Tibial nerve (tissue), 4 donors: ENCODE data around the gene VIPR2. TPM values are rescaled to one million over a fixed set of nuclear protein-coding genes. Genes with fewer than 3 reads are reported as not detected.
"Not testable (repeated sequence)": the region's sequence is repeated elsewhere in the genome, so short reads cannot be mapped to it uniquely, and the experiment has no call there.

ENCODE experiments used
- DNase-seq, 2 donors: peaks; one replicate each; pipeline ENCODE4 v3.0.0-alpha.2; 2019; ENCODE audit warnings: low spot score in 2 of 2
- H3K27ac ChIP-seq, 4 donors: fragments of 200-600 bp; sonication (generic) in 3 of 4; one replicate each; pipeline ENCODE4 v1.5.1; 2017 to 2019; ENCODE audit warnings: mild to moderate bottlenecking in 1 of 4
- H3K27me3 ChIP-seq, 2 donors: fragments of 200-600 bp; sonication (generic) in 1 of 2; one replicate each; pipeline versions ENCODE4 v1.5.1 to v1.6.0; 2017 to 2019
- H3K36me3 ChIP-seq, 3 donors: fragments of 200-600 bp; sonication (generic); one replicate each; pipeline ENCODE4 v1.5.1; 2018 to 2019
- H3K4me1 ChIP-seq, 4 donors: fragments of 200-600 bp; sonication (generic) in 3 of 4; one replicate each; pipeline ENCODE4 v1.5.1; 2017 to 2019
- H3K4me3 ChIP-seq, 4 donors: fragments of 200-600 bp; sonication (generic) in 3 of 4; one replicate each; pipeline ENCODE4 v1.5.1; 2017 to 2019; ENCODE audit warnings: mild to moderate bottlenecking in 1 of 4, moderate library complexity in 1 of 4
- H3K9me3 ChIP-seq, 4 donors: fragments of 200-600 bp; sonication (generic) in 3 of 4; one replicate each; pipeline ENCODE4 v1.5.1; 2017 to 2019
- CTCF ChIP-seq, 5 experiments: fragments of 200-600 bp in 3 of 5; fragments of 450-650 bp in 2 of 5; sonication (generic) in 3 of 5; IDR thresholded peaks; one replicate each; pipeline ENCODE4 v1.5.1; 2016 to 2019; ENCODE audit warnings: antibody characterized with exemption in 5 of 5, mild to moderate bottlenecking in 3 of 5, moderate library complexity in 2 of 5
- EP300 ChIP-seq, 2 donors: sonication (generic); formaldehyde crosslinking; IDR thresholded peaks; one replicate each; pipeline ENCODE4 v1.6.1; 2017; ENCODE audit warnings: antibody characterized with exemption in 2 of 2, mild to moderate bottlenecking in 1 of 2
- POLR2A ChIP-seq, 2 donors: fragments of 450-650 bp; IDR thresholded peaks; one replicate each; pipeline ENCODE4 v1.6.1; 2017; ENCODE audit warnings: antibody characterized with exemption in 2 of 2, mild to moderate bottlenecking in 2 of 2, moderate library complexity in 2 of 2
- WGBS, 2 donors: methylation state at CpG; one replicate each; pipeline ENCODE4 v1.1.5; 2018; 5-methylcytosine and 5-hydroxymethylcytosine counted together
- total RNA-seq, 4 donors: library from RNA; depleted of rRNA; stranded (reverse); fragments of >200 nt; gene quantifications; one replicate each; pipeline ENCODE4 v1.1.0, GENCODE V29; 2016

VIPR2 gene
- total RNA-seq, 4 donors from 2014 or later = 0.22 to 3.6 (median 2.9) TPM

- H3K27ac ChIP-seq = no peak overlapping the region
- peaks cover 0 to 41% of the 10 kb centered on the region in 2 donors for H3K27me3 ChIP-seq
- no peaks in the 10 kb centered on the region for H3K4me1 ChIP-seq
- DNase-seq = no peak
- H3K4me3 ChIP-seq = no peak overlapping the region
- H3K9me3 ChIP-seq = peaks cover 0 to 11% (median 0%) of the 10 kb centered on the region in 4 donors
- H3K36me3 ChIP-seq = no peaks in the 10 kb centered on the region
- TF ChIP-seq CTCF (IDR thresholded peaks at IDR 0.05) (no peak), POLR2A (IDR thresholded peaks at IDR 0.05) (no peak), EP300 (IDR thresholded peaks at IDR 0.05) (no peak)
- WGBS, 2 donors = 64 to 72% methylated on average over 2 of the region's 2 CpGs
These were observed 155.7 kb downstream of the VIPR2 start for GRCh38 chr7:158988996-158989395.

- no peaks in the 10 kb centered on the region for H3K4me1 ChIP-seq
- 69 to 81% methylated on average over 2 of the region's 2 CpGs for WGBS, 2 donors
- H3K9me3 ChIP-seq = peaks cover 0 to 12% (median 0%) of the 10 kb centered on the region in 4 donors
- no peak overlapping the region for H3K4me3 ChIP-seq
- TF ChIP-seq POLR2A (IDR thresholded peaks at IDR 0.05) = no peak
- no peak overlapping the region for H3K27ac ChIP-seq
- no peaks in the 10 kb centered on the region for H3K36me3 ChIP-seq
- peaks cover 0 to 35% of the 10 kb centered on the region in 2 donors for H3K27me3 ChIP-seq
- no peak for DNase-seq
These were observed 156.3 kb downstream of the VIPR2 start for GRCh38 chr7:158988302-158988862.

GRCh38 chr7:158987691-158988090 lies 157.0 kb downstream of the VIPR2 start:
- H3K27me3 ChIP-seq = peaks cover 0 to 28% of the 10 kb centered on the region in 2 donors
- H3K4me1 ChIP-seq = no peaks in the 10 kb centered on the region
- DNase-seq = no peak
- no peaks in the 10 kb centered on the region for H3K36me3 ChIP-seq
- no peak for TF ChIP-seq CTCF (IDR thresholded peaks at IDR 0.05)
- no peak for TF ChIP-seq POLR2A (IDR thresholded peaks at IDR 0.05)
- no peak for TF ChIP-seq EP300 (IDR thresholded peaks at IDR 0.05)
- H3K4me3 ChIP-seq = no peak overlapping the region
- H3K27ac ChIP-seq = no peak overlapping the region
- peaks cover 0 to 19% (median under 1%) of the 10 kb centered on the region in 4 donors for H3K9me3 ChIP-seq
- 36 to 60% methylated on average over 1 of the region's 1 CpG for WGBS, 2 donors

GRCh38 chr7:158985583-158985982 lies 159.1 kb downstream of the VIPR2 start:
- 75 to 77% methylated on average over 4 of the region's 4 CpGs for WGBS, 2 donors
- no peak for DNase-seq
- no peaks in the 10 kb centered on the region for H3K36me3 ChIP-seq
- peaks cover 0 to 38% (median 7%) of the 10 kb centered on the region in 4 donors for H3K9me3 ChIP-seq
- H3K27me3 ChIP-seq = peaks cover 0 to 10% of the 10 kb centered on the region in 2 donors
- no peak overlapping the region for H3K27ac ChIP-seq
- H3K4me1 ChIP-seq = no peaks in the 10 kb centered on the region
- TF ChIP-seq EP300 (IDR thresholded peaks at IDR 0.05) = no peak
- TF ChIP-seq POLR2A (IDR thresholded peaks at IDR 0.05) = no peak
- TF ChIP-seq CTCF (IDR thresholded peaks at IDR 0.05) = no peak
- H3K4me3 ChIP-seq = no peak overlapping the region

GRCh38 chr7:158984007-158984406 lies 160.7 kb downstream of the VIPR2 start:
- not testable (repeated sequence) for H3K27me3 ChIP-seq, DNase-seq, H3K27ac ChIP-seq, H3K4me1 ChIP-seq, H3K36me3 ChIP-seq, H3K4me3 ChIP-seq
- H3K9me3 ChIP-seq = peaks cover 0 to 40% (median 7%) of the 10 kb centered on the region in 4 donors
- 56 to 71% methylated on average over 2 of the region's 2 CpGs for WGBS, 2 donors

- H3K9me3 ChIP-seq = peaks cover 0 to 40% (median 7%) of the 10 kb centered on the region in 4 donors
- H3K27ac ChIP-seq, H3K36me3 ChIP-seq, H3K4me3 ChIP-seq, DNase-seq, H3K4me1 ChIP-seq, H3K27me3 ChIP-seq: not testable (repeated sequence)
- WGBS, 2 donors = 75 to 79% methylated on average over 8 to 9 of the region's 15 CpGs
These were observed 162.6 kb downstream of the VIPR2 start for GRCh38 chr7:158982080-158982479.
